Measurements from ENCODE around the gene TRAPPC4. TPM values are rescaled to one million over a fixed set of nuclear protein-coding genes. Genes with fewer than 3 reads are reported as not detected.
"Not testable (repeated sequence)": the region's sequence is repeated elsewhere in the genome, so short reads cannot be mapped to it uniquely, and the experiment has no call there.

The TRAPPC4 gene
- 10 to 100 TPM; 59.3 to 70.0 TPM for total RNA-seq

GRCh38 chr11:119018074-119018938 lies at the start of gene TRAPPC4, which contains the start of gene RPS25:
TRAPPC4 (plus strand) TSS chr11:119018766; CDS start chr11:119018796, 30 bp downstream.
RPS25 (minus strand) TSS chr11:119018343; CDS start chr11:119018284, 59 bp downstream.
- Mint-ChIP-seq H3K27ac (peak within 1 kb of the TSS; percentile 99), H3K4me3 (peak within 1 kb of the TSS; percentile 96 to 98), H3K4me1 (ENCODE audit: low read depth) (peaks cover 61% of the 10 kb centered on the region), H3K36me3 (ENCODE audit: insufficient read depth in 2 of 2) (peaks cover 21 to 40% of the 10 kb centered on the region in 2 donors), H3K27me3 (ENCODE audit: low read depth) (no peaks in the 10 kb centered on the region), H3K9me3 (no peaks in the 10 kb centered on the region)
- peak; percentile 94 to 97 for DNase-seq
- ATAC-seq (replicated peaks in 1 of 2) = peak; percentile 92

GRCh38 chr11:118969508-118969907 lies 49.1 kb upstream of the TRAPPC4 start:
- not testable (repeated sequence) for H3K4me1 Mint-ChIP-seq (ENCODE audit: low read depth); H3K9me3 Mint-ChIP-seq; H3K36me3 Mint-ChIP-seq (ENCODE audit: insufficient read depth in 2 of 2); H3K27me3 Mint-ChIP-seq (ENCODE audit: low read depth); H3K27ac Mint-ChIP-seq; ATAC-seq (replicated peaks in 1 of 2); H3K4me3 Mint-ChIP-seq; DNase-seq

- H3K4me3 Mint-ChIP-seq = no peak within 1 kb of the TSS
- ATAC-seq (replicated peaks in 1 of 2) = no peak
- H3K9me3 Mint-ChIP-seq = no peaks in the 10 kb centered on the region
- no peak for DNase-seq
- H3K4me1 Mint-ChIP-seq (ENCODE audit: low read depth) = no peaks in the 10 kb centered on the region
- no peak within 1 kb of the TSS for H3K27ac Mint-ChIP-seq
- peaks cover 19% of the 10 kb centered on the region for H3K27me3 Mint-ChIP-seq (ENCODE audit: low read depth)
- H3K36me3 Mint-ChIP-seq (ENCODE audit: insufficient read depth in 2 of 2) = no peaks in the 10 kb centered on the region
These were observed 46.9 kb upstream of the TRAPPC4 start, which contains the start of gene FOXR1 for GRCh38 chr11:118971646-118972045. FOXR1 (plus strand) TSS chr11:118971761; CDS start chr11:118971932, 171 bp downstream.

- H3K4me1 Mint-ChIP-seq (ENCODE audit: low read depth) = no peaks in the 10 kb centered on the region
- H3K9me3 Mint-ChIP-seq = no peaks in the 10 kb centered on the region
- no peak overlapping the region for H3K27ac Mint-ChIP-seq
- no peaks in the 10 kb centered on the region for H3K36me3 Mint-ChIP-seq (ENCODE audit: insufficient read depth in 2 of 2)
- no peak for DNase-seq
- ATAC-seq (replicated peaks in 1 of 2) = no peak
- H3K27me3 Mint-ChIP-seq (ENCODE audit: low read depth) = peaks cover 19% of the 10 kb centered on the region
- no peak overlapping the region for H3K4me3 Mint-ChIP-seq
These were observed 44.6 kb upstream of the TRAPPC4 start for GRCh38 chr11:118973985-118974384.

- H3K4me1 Mint-ChIP-seq (ENCODE audit: low read depth) = no peaks in the 10 kb centered on the region
- no peak overlapping the region for H3K27ac Mint-ChIP-seq
- peaks cover 19% of the 10 kb centered on the region for H3K27me3 Mint-ChIP-seq (ENCODE audit: low read depth)
- H3K9me3 Mint-ChIP-seq = no peaks in the 10 kb centered on the region
- DNase-seq (no peak), ATAC-seq (replicated peaks in 1 of 2) (no peak)
- H3K4me3 Mint-ChIP-seq = no peak overlapping the region
- H3K36me3 Mint-ChIP-seq (ENCODE audit: insufficient read depth in 2 of 2) = no peaks in the 10 kb centered on the region
These were observed 42.5 kb upstream of the TRAPPC4 start for GRCh38 chr11:118975771-118976709.

- H3K4me1 Mint-ChIP-seq (ENCODE audit: low read depth) = no peaks in the 10 kb centered on the region
- ATAC-seq (replicated peaks in 1 of 2) (no peak), DNase-seq (no peak)
- no peak overlapping the region for H3K27ac Mint-ChIP-seq
- H3K36me3 Mint-ChIP-seq (ENCODE audit: insufficient read depth in 2 of 2) = no peaks in the 10 kb centered on the region
- peaks cover 14% of the 10 kb centered on the region for H3K27me3 Mint-ChIP-seq (ENCODE audit: low read depth)
- no peaks in the 10 kb centered on the region for H3K9me3 Mint-ChIP-seq
- no peak overlapping the region for H3K4me3 Mint-ChIP-seq
These were observed 39.1 kb upstream of the TRAPPC4 start for GRCh38 chr11:118979434-118979833.

GRCh38 chr11:118980191-118980881 lies 38.2 kb upstream of the TRAPPC4 start:
- ATAC-seq (replicated peaks in 1 of 2) (no peak), DNase-seq (no peak)
- H3K27me3 Mint-ChIP-seq (ENCODE audit: low read depth) = peaks cover 4% of the 10 kb centered on the region
- H3K36me3 Mint-ChIP-seq (ENCODE audit: insufficient read depth in 2 of 2) = no peaks in the 10 kb centered on the region
- H3K9me3 Mint-ChIP-seq = no peaks in the 10 kb centered on the region
- no peak overlapping the region for H3K4me3 Mint-ChIP-seq
- no peak overlapping the region for H3K27ac Mint-ChIP-seq
- H3K4me1 Mint-ChIP-seq (ENCODE audit: low read depth) = no peaks in the 10 kb centered on the region

GRCh38 chr11:118984337-118984736 lies 34.2 kb upstream of the TRAPPC4 start:
- H3K36me3 Mint-ChIP-seq (ENCODE audit: insufficient read depth in 2 of 2); H3K9me3 Mint-ChIP-seq; H3K4me3 Mint-ChIP-seq; ATAC-seq (replicated peaks in 1 of 2); H3K27ac Mint-ChIP-seq; H3K27me3 Mint-ChIP-seq (ENCODE audit: low read depth); DNase-seq; H3K4me1 Mint-ChIP-seq (ENCODE audit: low read depth): not testable (repeated sequence)

GRCh38 chr11:118984825-118985224 lies 33.7 kb upstream of the TRAPPC4 start:
- Mint-ChIP-seq H3K27me3 (ENCODE audit: low read depth) (no peaks in the 10 kb centered on the region), H3K9me3 (no peaks in the 10 kb centered on the region), H3K36me3 (ENCODE audit: insufficient read depth in 2 of 2) (no peaks in the 10 kb centered on the region), H3K4me1 (ENCODE audit: low read depth) (no peaks in the 10 kb centered on the region), H3K27ac (no peak overlapping the region), H3K4me3 (no peak overlapping the region)
- no peak for DNase-seq
- ATAC-seq (replicated peaks in 1 of 2) = no peak

GRCh38 chr11:118988280-118988679 lies 30.3 kb upstream of the TRAPPC4 start:
- H3K36me3 Mint-ChIP-seq (ENCODE audit: insufficient read depth in 2 of 2) = peaks cover 0 to 3% of the 10 kb centered on the region in 2 donors
- H3K4me3 Mint-ChIP-seq = no peak overlapping the region
- H3K27ac Mint-ChIP-seq = no peak overlapping the region
- no peaks in the 10 kb centered on the region for H3K4me1 Mint-ChIP-seq (ENCODE audit: low read depth)
- ATAC-seq (replicated peaks in 1 of 2) (no peak), DNase-seq (no peak)
- H3K27me3 Mint-ChIP-seq (ENCODE audit: low read depth) = no peaks in the 10 kb centered on the region
- no peaks in the 10 kb centered on the region for H3K9me3 Mint-ChIP-seq

- H3K27ac Mint-ChIP-seq; H3K36me3 Mint-ChIP-seq (ENCODE audit: insufficient read depth in 2 of 2); ATAC-seq (replicated peaks in 1 of 2); DNase-seq; H3K4me1 Mint-ChIP-seq (ENCODE audit: low read depth); H3K4me3 Mint-ChIP-seq; H3K9me3 Mint-ChIP-seq; H3K27me3 Mint-ChIP-seq (ENCODE audit: low read depth): not testable (repeated sequence)
These were observed 27.0 kb upstream of the TRAPPC4 start for GRCh38 chr11:118991486-118992038.

- peak; percentile 60 to 62 for DNase-seq
- Mint-ChIP-seq H3K27ac (peak overlapping the region; percentile 95), H3K27me3 (ENCODE audit: low read depth) (no peaks in the 10 kb centered on the region), H3K36me3 (ENCODE audit: insufficient read depth in 2 of 2) (peaks cover 12 to 24% of the 10 kb centered on the region in 2 donors), H3K4me3 (peak overlapping the region; percentile 94 to 100), H3K4me1 (ENCODE audit: low read depth) (peaks cover 48% of the 10 kb centered on the region), H3K9me3 (no peaks in the 10 kb centered on the region)
- ATAC-seq (replicated peaks in 1 of 2) = peak; percentile 32 to 48
These were observed 21.5 kb upstream of the TRAPPC4 start for GRCh38 chr11:118996926-118997626.

Measured in activated T-cell treated with anti-CD3 and anti-CD28 coated beads, Interleukin-2, amount 50 U/mL, for 72 hours (primary cell).